ENCODE measurements around the gene ST8SIA2. TPM values are rescaled to one million over a fixed set of nuclear protein-coding genes. Genes with fewer than 3 reads are reported as not detected.

ST8SIA2 gene
- total and polyA plus RNA-seq, 2 experiments from 2014 or later = not detected

- TF ChIP-seq EZH2phosphoT487 (IDR thresholded peaks at IDR 0.05; ENCODE audit: insufficient read depth, low read depth) = no peak
- no peak for TF ChIP-seq EZH2 (IDR thresholded peaks at IDR 0.05; ENCODE audit: insufficient read depth, poor library complexity, severe bottlenecking)
- no peaks in the 10 kb centered on the region for H3K4me1 ChIP-seq (ENCODE audit: insufficient read depth)
Observed at GRCh38 chr15:92463352-92463751, 69.7 kb downstream of the ST8SIA2 start.

GRCh38 chr15:92463826-92464225, 70.1 kb downstream of the ST8SIA2 start:
- whole genome bisulfite sequencing, 2 experiments (ENCODE audit: low coverage in 1 of 2, low lambda C conversion rate in 2 of 2, missing lambda C conversion rate in 2 of 2) = 44 to 47% methylated on average over 7 of the region's 7 CpGs
- H3F3A ChIP-seq (ENCODE audit: insufficient read depth) = no peaks in the 10 kb centered on the region
- H3K9me2 ChIP-seq (ENCODE audit: insufficient read depth) = no peaks in the 10 kb centered on the region
- no peaks in the 10 kb centered on the region for H3K9me3 ChIP-seq (ENCODE audit: low read depth)
- no peaks in the 10 kb centered on the region for H4K20me1 ChIP-seq (ENCODE audit: insufficient read depth)
- in situ Hi-C loops (cut with MboI) = no loop called here
- no peak overlapping the region for H3K27ac ChIP-seq
- no peak overlapping the region for H2AFZ ChIP-seq
- no peaks in the 10 kb centered on the region for H3K36me3 ChIP-seq (ENCODE audit: low read depth)
- H3K4me2 ChIP-seq (ENCODE audit: unreplicated experiment) = no peak overlapping the region
- H3K79me2 ChIP-seq (ENCODE audit: insufficient read depth) = no peaks in the 10 kb centered on the region
- no peak overlapping the region for H3K4me3 ChIP-seq
- H3K27me3 ChIP-seq (replicated peaks; ENCODE audit: insufficient read depth) = no peaks in the 10 kb centered on the region
- H3K9ac ChIP-seq = no peak overlapping the region
- TF ChIP-seq EZH2phosphoT487 (IDR thresholded peaks at IDR 0.05; ENCODE audit: insufficient read depth, low read depth) (no peak), EZH2 (IDR thresholded peaks at IDR 0.05; ENCODE audit: insufficient read depth, poor library complexity, severe bottlenecking) (no peak)
- peak; percentile 44 for DNase-seq
- no peaks in the 10 kb centered on the region for H3K4me1 ChIP-seq (ENCODE audit: insufficient read depth)

More at GRCh38 chr15:92463352-92463751, 69.7 kb downstream of the ST8SIA2 start:
- no peaks in the 10 kb centered on the region for H4K20me1 ChIP-seq (ENCODE audit: insufficient read depth)
- 62 to 67% methylated on average over 5 of the region's 5 CpGs for WGBS, 2 experiments (ENCODE audit: low coverage in 1 of 2, low lambda C conversion rate in 2 of 2, missing lambda C conversion rate in 2 of 2)
- H3F3A ChIP-seq (ENCODE audit: insufficient read depth) = no peaks in the 10 kb centered on the region
- H3K27ac ChIP-seq = no peak overlapping the region
- no peaks in the 10 kb centered on the region for H3K9me3 ChIP-seq (ENCODE audit: low read depth)
- H3K79me2 ChIP-seq (ENCODE audit: insufficient read depth) = no peaks in the 10 kb centered on the region
- no peaks in the 10 kb centered on the region for H3K9me2 ChIP-seq (ENCODE audit: insufficient read depth)
- in situ Hi-C loops (cut with MboI) = no loop called here
- no peak overlapping the region for H3K9ac ChIP-seq
- DNase-seq = no peak
- no peaks in the 10 kb centered on the region for H3K27me3 ChIP-seq (replicated peaks; ENCODE audit: insufficient read depth)
- H3K36me3 ChIP-seq (ENCODE audit: low read depth) = no peaks in the 10 kb centered on the region
- no peak overlapping the region for H3K4me2 ChIP-seq (ENCODE audit: unreplicated experiment)
- no peak overlapping the region for H3K4me3 ChIP-seq
- no peak overlapping the region for H2AFZ ChIP-seq

DNA sequence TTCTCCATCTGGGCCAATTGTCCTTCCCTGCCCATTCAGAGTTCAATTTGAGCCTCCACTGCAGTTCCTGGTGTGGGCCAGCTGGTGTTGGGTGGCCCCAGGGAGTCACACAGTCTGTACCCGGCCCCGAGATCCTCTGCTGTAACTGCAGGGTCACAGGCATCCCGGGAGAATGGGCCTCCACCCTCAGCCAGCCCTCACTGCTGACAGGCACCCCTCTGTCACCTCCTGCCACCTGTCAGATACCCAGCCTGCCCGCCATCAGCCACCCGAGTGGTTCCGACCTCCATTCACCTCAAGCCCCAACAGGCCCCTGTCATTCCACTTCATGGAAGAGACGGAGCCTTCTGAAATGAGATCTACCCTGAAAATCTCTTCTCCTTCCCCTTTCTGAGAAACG, 73.2 kb downstream of the ST8SIA2 start:
- in situ Hi-C loops (cut with MboI) = no loop called here
- no peaks in the 10 kb centered on the region for H3K36me3 ChIP-seq (ENCODE audit: low read depth)
- H3K27ac ChIP-seq = no peak overlapping the region
- H3K79me2 ChIP-seq (ENCODE audit: insufficient read depth) = no peaks in the 10 kb centered on the region
- no peaks in the 10 kb centered on the region for H3K4me1 ChIP-seq (ENCODE audit: insufficient read depth)
- no peak overlapping the region for H2AFZ ChIP-seq
- H3K9me2 ChIP-seq (ENCODE audit: insufficient read depth) = no peaks in the 10 kb centered on the region
- 69% methylated on average over 8 of the region's 8 CpGs for WGBS, 2 experiments (ENCODE audit: low coverage in 1 of 2, low lambda C conversion rate in 2 of 2, missing lambda C conversion rate in 2 of 2)
- no peaks in the 10 kb centered on the region for H4K20me1 ChIP-seq (ENCODE audit: insufficient read depth)
- H3K4me2 ChIP-seq (ENCODE audit: unreplicated experiment) = no peak overlapping the region
- H3K27me3 ChIP-seq (replicated peaks; ENCODE audit: insufficient read depth) = no peaks in the 10 kb centered on the region
- TF ChIP-seq EZH2phosphoT487 (IDR thresholded peaks at IDR 0.05; ENCODE audit: insufficient read depth, low read depth) = no peak
- TF ChIP-seq EZH2 (IDR thresholded peaks at IDR 0.05; ENCODE audit: insufficient read depth, poor library complexity, severe bottlenecking) = no peak
- DNase-seq = no peak
- H3K9me3 ChIP-seq (ENCODE audit: low read depth) = no peaks in the 10 kb centered on the region
- no peak overlapping the region for H3K4me3 ChIP-seq
- no peak overlapping the region for H3K9ac ChIP-seq
- no peaks in the 10 kb centered on the region for H3F3A ChIP-seq (ENCODE audit: insufficient read depth)

DNA sequence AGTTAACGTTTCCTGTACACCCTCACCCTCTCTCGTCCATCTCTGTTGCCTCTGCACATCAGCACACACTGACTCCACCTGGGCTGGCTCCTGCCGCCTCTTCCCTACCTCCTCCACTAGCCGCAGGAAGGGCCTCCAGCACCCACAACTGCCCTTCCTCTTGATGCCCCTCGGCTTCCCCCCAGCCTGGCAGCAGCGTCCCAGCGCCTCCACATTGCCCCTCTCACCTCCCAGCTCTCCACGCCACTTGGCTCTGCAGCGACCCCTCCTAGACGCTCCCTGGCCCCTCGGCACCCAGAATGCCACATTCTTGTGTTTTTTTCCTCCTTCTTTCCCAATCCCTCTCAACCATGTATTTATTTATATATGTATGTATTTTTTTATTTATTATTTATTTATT, 73.6 kb downstream of the ST8SIA2 start:
- Histone ChIP-seq H2AFZ (no peak overlapping the region), H3K4me2 (ENCODE audit: unreplicated experiment) (no peak overlapping the region), H4K20me1 (ENCODE audit: insufficient read depth) (no peaks in the 10 kb centered on the region), H3K4me1 (ENCODE audit: insufficient read depth) (no peaks in the 10 kb centered on the region), H3K9ac (no peak overlapping the region), H3K4me3 (no peak overlapping the region), H3K36me3 (ENCODE audit: low read depth) (no peaks in the 10 kb centered on the region), H3K9me2 (ENCODE audit: insufficient read depth) (no peaks in the 10 kb centered on the region), H3F3A (ENCODE audit: insufficient read depth) (no peaks in the 10 kb centered on the region), H3K27ac (no peak overlapping the region), H3K9me3 (ENCODE audit: low read depth) (no peaks in the 10 kb centered on the region), H3K79me2 (ENCODE audit: insufficient read depth) (no peaks in the 10 kb centered on the region), H3K27me3 (replicated peaks; ENCODE audit: insufficient read depth) (no peaks in the 10 kb centered on the region)
- in situ Hi-C loops (cut with MboI) = no loop called here
- 67 to 71% methylated on average over 11 of the region's 11 CpGs for WGBS, 2 experiments (ENCODE audit: low coverage in 1 of 2, low lambda C conversion rate in 2 of 2, missing lambda C conversion rate in 2 of 2)
- DNase-seq = no peak
- TF ChIP-seq EZH2phosphoT487 (IDR thresholded peaks at IDR 0.05; ENCODE audit: insufficient read depth, low read depth) (no peak), EZH2 (IDR thresholded peaks at IDR 0.05; ENCODE audit: insufficient read depth, poor library complexity, severe bottlenecking) (no peak)

DNA sequence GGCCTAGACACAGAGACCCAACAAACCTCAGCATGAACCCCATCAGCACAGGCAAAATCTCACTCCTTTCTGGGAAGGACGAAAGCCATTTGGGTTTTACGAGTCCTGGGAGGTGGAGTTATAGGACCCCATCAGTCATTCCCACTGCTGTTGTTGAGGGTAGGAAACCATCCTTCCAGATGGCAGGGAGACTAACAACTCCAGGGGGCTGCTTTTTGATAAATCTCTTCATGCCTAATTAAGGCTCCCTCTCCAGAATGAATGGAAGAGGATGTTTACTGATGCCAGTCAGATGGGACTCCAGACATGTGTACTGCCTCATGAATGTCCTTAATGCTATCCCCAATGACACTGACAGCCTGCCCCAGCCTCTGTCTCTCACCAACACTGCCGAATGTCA, 75.3 kb downstream of the ST8SIA2 start:
- TF ChIP-seq EZH2phosphoT487 (IDR thresholded peaks at IDR 0.05; ENCODE audit: insufficient read depth, low read depth) (no peak), EZH2 (IDR thresholded peaks at IDR 0.05; ENCODE audit: insufficient read depth, poor library complexity, severe bottlenecking) (no peak)
- no peak overlapping the region for H3K4me2 ChIP-seq (ENCODE audit: unreplicated experiment)
- no peak for DNase-seq
- no peaks in the 10 kb centered on the region for H3K9me3 ChIP-seq (ENCODE audit: low read depth)
- H3K9ac ChIP-seq = no peak overlapping the region
- H3K36me3 ChIP-seq (ENCODE audit: low read depth) = no peaks in the 10 kb centered on the region
- H3K4me1 ChIP-seq (ENCODE audit: insufficient read depth) = no peaks in the 10 kb centered on the region
- no peak overlapping the region for H3K27ac ChIP-seq
- H3K9me2 ChIP-seq (ENCODE audit: insufficient read depth) = no peaks in the 10 kb centered on the region
- WGBS, 2 experiments (ENCODE audit: low coverage in 1 of 2, low lambda C conversion rate in 2 of 2, missing lambda C conversion rate in 2 of 2) = 35 to 49% methylated on average over 3 of the region's 3 CpGs
- H2AFZ ChIP-seq = no peak overlapping the region
- no peaks in the 10 kb centered on the region for H4K20me1 ChIP-seq (ENCODE audit: insufficient read depth)
- in situ Hi-C loops (cut with MboI) = no loop called here
- no peaks in the 10 kb centered on the region for H3F3A ChIP-seq (ENCODE audit: insufficient read depth)
- no peak overlapping the region for H3K4me3 ChIP-seq
- no peaks in the 10 kb centered on the region for H3K79me2 ChIP-seq (ENCODE audit: insufficient read depth)
- H3K27me3 ChIP-seq (replicated peaks; ENCODE audit: insufficient read depth) = no peaks in the 10 kb centered on the region
